Hepatic stellate cell (primary cell): ENCODE results near the gene ABHD12.
"Not testable (repeated sequence)": the region's sequence is repeated elsewhere in the genome, so short reads cannot be mapped to it uniquely, and the experiment has no call there.

Source experiments
- DNase-seq: peaks from one replicate; pipeline ENCODE4 v3.0.0; 2011; ENCODE audit warnings: low spot score

ABHD12 gene

GRCh38 chr20:25390538-25391528 is at the start of gene ABHD12:
TSS of gene ABHD12 (minus strand) at chr20:25390835. CDS start at chr20:25390703, 132 bp downstream.
- peak; percentile 96 for DNase-seq

- no peak for DNase-seq
These were observed 48.7 kb upstream of the ABHD12 start for GRCh38 chr20:25439328-25439727.

GRCh38 chr20:25437153-25437581 is 46.5 kb upstream of the ABHD12 start:
- no peak for DNase-seq

DNA sequence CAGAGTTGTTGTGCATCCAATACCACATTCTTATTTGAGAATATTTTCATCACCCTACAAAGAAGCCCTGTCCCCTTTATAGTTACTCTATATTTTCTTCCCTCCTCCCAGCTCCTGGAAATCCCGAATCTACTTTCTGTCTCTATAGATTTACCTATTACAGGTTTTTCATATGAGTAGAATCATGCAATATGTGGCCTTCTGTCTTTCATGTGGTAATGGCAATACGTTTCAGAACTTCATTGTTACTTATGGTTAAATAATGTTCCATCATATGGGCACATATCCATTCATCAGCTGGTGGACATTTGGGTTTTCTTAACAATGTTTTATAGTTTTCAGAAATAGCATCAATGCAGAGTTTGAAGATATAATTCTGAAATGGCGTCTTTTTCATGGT is 33.9 kb upstream of the ABHD12 start:
- no peak for DNase-seq

DNA sequence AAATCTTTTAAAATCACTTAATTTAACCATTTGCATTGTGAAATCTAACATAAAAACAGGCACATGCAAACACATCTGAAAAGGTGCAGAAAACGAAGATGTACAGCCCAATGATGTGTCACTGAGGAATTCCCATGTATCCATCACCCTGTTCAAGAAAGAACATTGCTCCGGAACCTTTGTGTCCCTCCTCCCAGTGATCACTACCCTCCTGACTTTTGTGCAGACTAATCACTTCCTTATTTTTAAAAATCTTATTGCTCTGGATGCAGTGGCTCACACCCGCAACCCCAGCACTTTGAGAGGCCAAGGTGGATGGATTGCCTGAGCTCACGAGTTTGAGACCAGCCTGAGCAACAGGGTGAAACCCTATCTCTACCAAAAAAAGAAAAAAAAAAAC is 31.4 kb upstream of the ABHD12 start:
- DNase-seq = no peak

- DNase-seq = no peak
These were observed 30.5 kb upstream of the ABHD12 start for GRCh38 chr20:25421102-25421501.

GRCh38 chr20:25418776-25419175 is 28.1 kb upstream of the ABHD12 start:
- DNase-seq = no peak

GRCh38 chr20:25408890-25409289 is 18.3 kb upstream of the ABHD12 start:
- DNase-seq = no peak

- DNase-seq = no peak
These were observed 17.5 kb upstream of the ABHD12 start for GRCh38 chr20:25408170-25408547.

DNA sequence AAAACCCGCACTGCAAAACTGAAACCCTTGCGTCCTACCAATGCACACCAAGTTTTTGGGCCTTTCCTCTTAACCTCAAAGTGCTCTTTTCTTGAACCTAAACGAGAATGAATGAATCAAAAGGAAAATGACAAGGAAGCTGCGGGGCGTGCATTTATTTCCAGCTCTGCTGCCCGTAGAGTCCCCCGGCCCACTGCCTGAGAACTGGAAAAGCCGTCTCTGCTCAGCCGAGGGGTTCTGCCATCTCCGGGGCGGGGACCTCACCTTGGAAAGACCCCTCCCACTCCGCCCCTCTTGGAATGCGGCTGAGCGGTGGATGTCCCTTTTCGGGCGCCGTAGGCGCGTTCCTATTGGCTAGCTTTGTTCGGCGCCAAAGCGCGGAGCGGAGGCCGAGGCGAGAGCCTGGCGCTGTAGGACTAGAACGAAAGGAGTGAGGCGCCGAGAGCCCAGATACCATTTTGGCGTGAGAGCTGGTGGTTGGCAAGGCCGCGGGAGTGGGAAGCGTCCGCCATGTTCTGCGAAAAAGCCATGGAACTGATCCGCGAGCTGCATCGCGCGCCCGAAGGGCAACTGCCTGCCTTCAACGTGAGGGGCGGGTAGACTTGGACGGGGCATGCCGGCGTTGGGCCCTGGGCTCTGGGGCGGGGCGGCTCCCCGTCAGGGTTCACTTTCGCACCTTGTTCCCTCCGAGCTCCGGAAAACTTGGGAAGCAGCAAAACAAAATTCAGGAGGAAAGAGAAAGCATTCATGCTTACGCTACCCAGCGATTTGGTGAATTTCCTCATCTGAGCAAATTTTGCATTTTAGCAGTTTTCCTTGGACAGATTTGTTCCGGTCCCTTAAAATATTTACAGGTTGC is 16.9 kb upstream of the ABHD12 start, which contains the start of gene GINS1:
Gene GINS1 (plus strand): TSS at position 363 of the 859 bp plus-strand sequence. CDS start 148 bp downstream, at position 511.
- peak; percentile 93 for DNase-seq

DNA sequence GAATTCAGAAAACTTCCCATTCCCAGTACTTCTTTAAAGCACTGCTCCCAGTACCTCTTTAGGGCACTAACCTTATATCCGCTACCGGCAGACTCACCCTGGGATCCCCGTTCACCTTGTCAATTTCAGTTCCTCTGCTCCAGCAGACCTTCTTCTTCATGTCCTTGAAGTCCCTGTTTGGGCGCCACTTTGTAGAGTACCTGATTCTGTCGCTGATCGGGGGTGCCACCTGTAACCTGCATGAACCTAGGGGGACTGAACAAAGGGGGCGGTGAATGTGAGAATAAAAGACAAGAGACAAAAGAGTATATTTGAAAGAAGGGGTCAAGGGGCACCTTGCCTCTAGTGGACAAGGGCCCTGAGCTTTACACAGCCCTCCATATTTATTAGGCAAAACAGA is 11.9 kb upstream of the ABHD12 start:
- no peak for DNase-seq

- DNase-seq = not testable (repeated sequence)
These were observed 9.7 kb upstream of the ABHD12 start for GRCh38 chr20:25400291-25400732.

DNA sequence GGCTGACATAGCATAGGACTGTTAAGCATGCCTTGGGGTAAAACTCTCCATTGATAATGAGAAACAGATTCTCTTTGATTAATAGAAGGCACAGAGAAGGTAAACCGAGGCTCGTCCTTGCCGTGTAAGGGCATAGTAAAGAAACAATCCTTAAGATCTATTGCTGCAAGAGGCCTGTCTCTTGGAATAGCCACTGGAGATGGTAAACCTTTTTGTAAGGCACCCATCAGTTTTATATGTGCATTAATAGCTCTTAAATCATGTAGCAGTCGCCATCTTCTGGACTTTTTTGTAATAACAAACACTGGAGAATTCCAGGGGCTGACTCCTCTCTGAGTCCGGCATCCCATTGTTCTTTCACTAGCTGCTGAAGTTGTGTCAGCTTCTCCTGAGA is 8.4 kb upstream of the ABHD12 start:
- DNase-seq = peak; percentile 57

GRCh38 chr20:25398376-25399036 is 7.9 kb upstream of the ABHD12 start:
- DNase-seq = no peak

GRCh38 chr20:25397821-25398220 is 7.2 kb upstream of the ABHD12 start:
- DNase-seq = no peak

- DNase-seq = no peak
These were observed 6.5 kb upstream of the ABHD12 start for GRCh38 chr20:25397096-25397495.

DNA sequence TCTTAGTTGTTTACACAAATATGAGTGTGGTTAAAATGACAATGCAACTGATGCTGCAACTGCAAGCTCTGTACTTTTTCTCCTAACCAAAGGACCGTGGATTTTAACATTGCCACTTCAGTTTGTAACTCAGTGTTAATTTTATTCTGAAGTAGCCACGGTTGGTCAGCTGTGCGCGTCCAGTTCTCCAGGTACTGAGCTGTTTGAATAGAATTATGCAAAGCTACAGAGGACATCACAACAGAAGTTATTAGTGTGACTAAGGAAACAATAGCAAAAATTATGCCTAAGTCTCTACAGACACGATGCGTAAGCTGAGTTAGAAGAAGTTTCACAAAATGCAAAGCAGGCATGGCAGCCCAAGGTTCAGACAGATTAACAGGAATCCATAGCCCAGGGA is 4.4 kb upstream of the ABHD12 start:
- DNase-seq = no peak

GRCh38 chr20:25394276-25394675 is 3.6 kb upstream of the ABHD12 start:
- DNase-seq = no peak

DNA sequence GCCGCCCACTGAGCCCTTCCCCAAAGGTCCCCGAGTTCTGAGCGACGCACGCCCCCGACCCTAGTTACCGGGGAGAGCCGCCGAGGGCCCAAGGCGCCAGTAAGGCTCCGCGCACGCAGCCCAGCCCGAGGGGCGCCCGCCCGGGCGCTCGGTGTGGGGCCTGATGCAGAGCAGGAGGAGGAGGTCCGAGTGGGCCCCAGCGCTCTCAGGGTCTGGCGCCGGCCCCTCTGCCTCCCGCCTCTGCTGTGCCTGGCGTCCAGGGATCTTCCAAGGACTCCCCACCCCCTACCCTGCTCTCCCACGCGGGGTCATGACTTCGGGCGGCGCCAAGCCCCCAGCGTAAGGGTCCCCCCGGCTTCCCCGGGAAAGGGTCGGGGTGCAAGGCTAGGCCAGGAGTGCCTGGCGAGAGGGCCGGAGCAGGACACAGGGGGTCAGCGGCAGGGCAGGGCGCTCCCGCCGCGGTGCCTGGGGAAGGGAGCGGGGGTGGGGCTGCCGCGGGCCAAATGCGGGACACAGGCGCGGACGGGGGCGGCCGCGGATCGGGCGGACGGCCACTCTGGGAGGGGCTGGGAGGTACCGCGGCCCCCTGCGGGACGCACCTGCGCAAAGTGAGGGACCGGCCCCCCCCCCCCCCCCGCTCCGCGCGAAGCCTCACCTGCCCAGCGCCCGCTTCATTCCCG is 637 bp downstream of the ABHD12 start:
- DNase-seq = peak; percentile 40

- peak; percentile 36 for DNase-seq
These were observed 1.2 kb downstream of the ABHD12 start for GRCh38 chr20:25389401-25389857.

DNA sequence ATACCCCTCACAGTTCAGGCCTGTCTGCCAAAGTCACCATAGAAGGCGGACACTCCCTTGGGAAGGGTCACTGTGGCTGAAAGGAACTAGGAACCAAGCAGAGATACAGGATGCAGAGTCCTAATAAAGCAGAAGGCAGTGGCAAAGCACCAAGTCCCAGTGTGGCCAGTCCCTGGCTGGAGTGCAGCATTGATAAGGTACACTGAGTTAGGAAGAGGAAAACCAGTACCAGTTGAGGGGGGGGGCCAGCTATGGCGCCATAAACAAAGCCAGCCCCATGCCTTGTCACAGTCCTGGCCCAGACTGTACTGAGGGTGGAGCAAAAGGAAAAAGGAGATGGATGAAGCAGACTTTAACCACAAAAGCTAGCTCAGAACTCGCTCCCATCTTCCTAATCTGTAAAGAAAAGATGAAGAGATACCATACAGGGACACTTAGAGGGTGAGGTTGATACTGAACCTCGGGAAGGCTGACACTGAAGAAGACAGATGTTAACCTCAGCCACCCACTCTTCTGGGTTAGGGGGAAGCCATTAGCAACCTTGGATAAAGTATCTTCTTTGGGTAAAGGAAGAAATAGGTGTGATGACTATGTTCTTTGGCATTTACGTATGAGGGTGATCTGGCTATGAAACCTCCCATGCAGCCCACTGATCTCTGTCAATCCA is 7.8 kb downstream of the ABHD12 start:
- DNase-seq = no peak
